Right lobe of liver (tissue), 4 donors: ENCODE data around the gene HSPA12A.

Experiments used
- CTCF ChIP-seq, 4 donors: fragments of 200-600 bp in 3 of 4; fragments of 450-650 bp in 1 of 4; IDR thresholded peaks; one replicate each; pipeline versions ENCODE4 v1.5.1 to v1.8.0; 2016 to 2022; ENCODE audit warnings: antibody characterized with exemption in 4 of 4, mild to moderate bottlenecking in 2 of 4
- POLR2A ChIP-seq: fragments of 450-650 bp; IDR thresholded peaks from one replicate; pipeline ENCODE4 v1.6.1; 2017; ENCODE audit warnings: antibody characterized with exemption, mild to moderate bottlenecking
- donor health status: DM: no; HTN: no; CAD: no.
- donor health status: DM: no; HTN: no; CAD: no.
- donor health status: DM: no; HTN: yes; CAD: no.

GRCh38 chr10:116670706-116671105 lies 71.7 kb downstream of the HSPA12A start:
- TF ChIP-seq CTCF (IDR thresholded peaks at IDR 0.05) (no peak), POLR2A (no peak)
